ENCODE data around the gene C17orf100. TPM values are rescaled to one million over a fixed set of nuclear protein-coding genes. Genes with fewer than 3 reads are reported as not detected.
A peak's percentile ranks its signal among the peaks of the same experiment; 100 is the strongest.
"Not testable (repeated sequence)": the region's sequence is repeated elsewhere in the genome, so short reads cannot be mapped to it uniquely, and the experiment has no call there.

Gene C17orf100
- total RNA-seq, 2 donors from 2014 or later, result not detected

DNA sequence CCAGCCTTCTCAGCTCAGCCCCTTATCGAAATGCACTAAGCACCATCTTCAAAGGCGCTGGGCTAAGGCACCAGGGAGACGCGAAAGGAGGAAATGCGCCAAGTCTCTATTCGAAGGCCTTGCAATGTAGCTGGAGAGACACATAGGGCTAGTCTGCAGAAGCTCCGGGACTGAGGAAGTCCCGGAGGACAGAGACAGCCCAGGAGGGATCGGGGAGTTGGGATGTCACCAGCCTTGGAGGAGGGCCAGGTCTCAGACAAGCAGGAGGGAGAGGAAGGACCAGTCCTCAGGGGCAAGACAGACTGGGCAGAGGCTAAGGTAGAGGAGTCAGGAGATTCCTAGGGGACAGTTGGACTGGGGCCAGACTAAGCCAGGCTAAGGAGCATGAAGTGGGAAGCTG is 8.5 kb downstream of the C17orf100 start:
- H3K27me3 ChIP-seq (replicated peaks; ENCODE audit: insufficient read depth), result peaks cover 8% of the 10 kb centered on the region
- DNase-seq (ENCODE audit: low spot score) (no peak), ATAC-seq (ENCODE audit: insufficient number of reproducible peaks, low FRiP score, low read depth) (no peak)
- H3K27ac ChIP-seq, result no peak overlapping the region
- no peaks in the 10 kb centered on the region for H3K9me3 ChIP-seq
- TF ChIP-seq CTCF (IDR thresholded peaks at IDR 0.05), result no peak
- H3K36me3 ChIP-seq, result no peaks in the 10 kb centered on the region
- no peak overlapping the region for H3K4me3 ChIP-seq
- peaks cover 0 to 4% of the 10 kb centered on the region in 2 donors for H3K4me1 ChIP-seq (ENCODE audit: control insufficient read depth in 1 of 2, low read depth in 2 of 2)

- H3K27me3 ChIP-seq (replicated peaks; ENCODE audit: insufficient read depth), result peaks cover 8% of the 10 kb centered on the region
- no peaks in the 10 kb centered on the region for H3K36me3 ChIP-seq
- no peaks in the 10 kb centered on the region for H3K4me1 ChIP-seq (ENCODE audit: control insufficient read depth in 1 of 2, low read depth in 2 of 2)
- ATAC-seq (ENCODE audit: insufficient number of reproducible peaks, low FRiP score, low read depth) (no peak), DNase-seq (ENCODE audit: low spot score) (no peak)
- no peak overlapping the region for H3K4me3 ChIP-seq
- no peaks in the 10 kb centered on the region for H3K9me3 ChIP-seq
- TF ChIP-seq CTCF (IDR thresholded peaks at IDR 0.05), result no peak
- H3K27ac ChIP-seq, result no peak overlapping the region
These were observed 9.4 kb downstream of the C17orf100 start for GRCh38 chr17:6660805-6661463.

- ATAC-seq (ENCODE audit: insufficient number of reproducible peaks, low FRiP score, low read depth), result no peak
- Histone ChIP-seq H3K4me3 (no peak overlapping the region), H3K27ac (no peak overlapping the region), H3K27me3 (replicated peaks; ENCODE audit: insufficient read depth) (peaks cover 8% of the 10 kb centered on the region), H3K9me3 (no peaks in the 10 kb centered on the region), H3K4me1 (ENCODE audit: control insufficient read depth in 1 of 2, low read depth in 2 of 2) (no peaks in the 10 kb centered on the region), H3K36me3 (no peaks in the 10 kb centered on the region)
- DNase-seq (ENCODE audit: low spot score), result no peak
- TF ChIP-seq CTCF (IDR thresholded peaks at IDR 0.05), result no peak
These were observed 9.9 kb downstream of the C17orf100 start for GRCh38 chr17:6661464-6661848.

GRCh38 chr17:6663200-6663599 is 11.6 kb downstream of the C17orf100 start:
- not testable (repeated sequence) for H3K4me3 ChIP-seq; DNase-seq (ENCODE audit: low spot score); H3K27me3 ChIP-seq (replicated peaks; ENCODE audit: insufficient read depth); ATAC-seq (ENCODE audit: insufficient number of reproducible peaks, low FRiP score, low read depth); H3K9me3 ChIP-seq; H3K27ac ChIP-seq; H3K4me1 ChIP-seq (ENCODE audit: control insufficient read depth in 1 of 2, low read depth in 2 of 2); H3K36me3 ChIP-seq

DNA sequence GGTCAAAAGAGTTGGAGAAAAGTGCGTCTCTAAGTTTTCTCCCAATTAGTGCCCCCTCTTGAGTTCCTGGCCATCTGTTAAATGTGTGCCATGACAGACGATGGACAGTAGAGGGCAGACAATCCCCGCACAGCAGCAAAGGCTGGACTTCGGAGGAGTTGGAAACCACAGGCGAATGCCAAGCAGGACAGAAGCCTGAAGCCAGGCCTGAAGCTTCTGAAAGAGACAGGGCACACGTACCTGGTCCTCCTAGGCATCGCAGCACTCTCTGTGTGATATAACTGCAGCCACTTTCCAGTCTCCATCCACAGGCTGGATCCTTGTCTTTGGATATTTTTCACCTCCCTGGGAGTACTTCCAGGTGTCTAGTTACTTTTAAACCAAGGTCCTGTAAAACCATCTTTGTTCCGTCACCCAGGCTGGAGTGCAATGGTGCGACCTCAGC is 14.5 kb downstream of the C17orf100 start:
- H3K36me3 ChIP-seq, result no peaks in the 10 kb centered on the region
- H3K4me3 ChIP-seq, result no peak overlapping the region
- ATAC-seq (ENCODE audit: insufficient number of reproducible peaks, low FRiP score, low read depth) (peak; percentile 69), DNase-seq (ENCODE audit: low spot score) (no peak)
- H3K27ac ChIP-seq, result no peak overlapping the region
- peak; percentile 83 for TF ChIP-seq CTCF (IDR thresholded peaks at IDR 0.05)
- no peaks in the 10 kb centered on the region for H3K9me3 ChIP-seq
- H3K4me1 ChIP-seq (ENCODE audit: control insufficient read depth in 1 of 2, low read depth in 2 of 2), result no peaks in the 10 kb centered on the region
- H3K27me3 ChIP-seq (replicated peaks; ENCODE audit: insufficient read depth), result no peaks in the 10 kb centered on the region

DNA sequence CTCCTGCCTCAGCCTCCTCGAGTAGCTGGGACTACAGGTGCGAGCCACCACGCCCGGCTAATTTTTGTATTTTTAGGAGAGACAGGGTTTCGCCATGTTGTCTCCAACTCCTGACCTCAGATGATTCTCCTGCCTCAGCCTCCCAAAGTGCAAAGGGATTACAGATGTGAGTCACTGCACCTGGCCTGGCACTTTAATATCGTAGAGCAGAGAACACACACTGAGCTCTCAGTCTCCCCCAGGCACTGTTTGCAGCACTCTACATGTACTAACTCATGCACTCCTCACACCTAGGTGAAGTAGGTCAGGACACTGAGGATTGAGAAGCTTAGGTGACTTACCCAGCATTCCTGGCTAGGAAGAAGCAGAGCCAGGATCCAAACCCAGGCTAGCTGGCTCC is 15.0 kb downstream of the C17orf100 start:
- Histone ChIP-seq H3K4me1 (ENCODE audit: control insufficient read depth in 1 of 2, low read depth in 2 of 2) (no peaks in the 10 kb centered on the region), H3K4me3 (no peak overlapping the region), H3K27ac (no peak overlapping the region), H3K27me3 (replicated peaks; ENCODE audit: insufficient read depth) (no peaks in the 10 kb centered on the region), H3K36me3 (no peaks in the 10 kb centered on the region), H3K9me3 (no peaks in the 10 kb centered on the region)
- ATAC-seq (ENCODE audit: insufficient number of reproducible peaks, low FRiP score, low read depth), result no peak
- TF ChIP-seq CTCF (IDR thresholded peaks at IDR 0.05), result no peak
- no peak for DNase-seq (ENCODE audit: low spot score)

Measured in thoracic aorta (tissue), 2 donors.